HepG2 (cell line): ENCODE measurements around the gene PRKAG3. TPM values are rescaled to one million over a fixed set of nuclear protein-coding genes. Genes with fewer than 3 reads are reported as not detected.

Experiments used
- ARID4A ChIP-seq: sonication (generic); formaldehyde crosslinking; IDR thresholded peaks from 2 replicates; pipeline ENCODE4 v1.5.0; 2020; ENCODE audit warnings: mild to moderate bottlenecking, missing genetic modification reagents, borderline replicate concordance
- CCAR2 ChIP-seq: fragments of 200-400 bp; formaldehyde crosslinking; optimal IDR thresholded peaks from 2 replicates; pipeline ENCODE3; 2018; ENCODE audit warnings: low read depth, mild to moderate bottlenecking, low read length, moderate library complexity
- CHCHD3 ChIP-seq: sonication (generic); formaldehyde crosslinking; IDR thresholded peaks from 2 replicates; pipeline ENCODE4 v1.8.0; 2022; ENCODE audit warnings: mild to moderate bottlenecking, missing genetic modification reagents, moderate library complexity
- ELF3 ChIP-seq: IDR thresholded peaks from 2 replicates; pipeline ENCODE4 v1.6.1; 2016; ENCODE audit warnings: missing genetic modification reagents, missing compliant biosample characterization
- GATA4 ChIP-seq: sonication (generic); IDR thresholded peaks from 2 replicates; pipeline ENCODE4 v1.6.1; 2016; ENCODE audit warnings: antibody characterized with exemption, low read depth, borderline replicate concordance
- KDM3A ChIP-seq: IDR thresholded peaks from 2 replicates; pipeline ENCODE4 v1.6.1; 2018; ENCODE audit warnings: low read depth, missing compliant biosample characterization
- KDM5B ChIP-seq: sonication (generic); formaldehyde crosslinking; IDR thresholded peaks from 2 replicates; pipeline ENCODE4 v1.4.0; 2020; ENCODE audit warnings: missing genetic modification reagents, mild to moderate bottlenecking, borderline replicate concordance
- MAFF ChIP-seq: IDR thresholded peaks from 2 replicates; pipeline ENCODE4 v1.6.1; 2011; ENCODE audit warnings: low read depth, low read length, improper control_type of control experiment
- NFIB ChIP-seq: sonication (generic); formaldehyde crosslinking; IDR thresholded peaks from 2 replicates; pipeline ENCODE4 v1.9.0; 2021; ENCODE audit warnings: missing genetic modification reagents, mild to moderate bottlenecking, borderline replicate concordance
- NONO ChIP-seq, 2 experiments: fragments of 450-650 bp in 1 of 2; sonication (generic) in 1 of 2; formaldehyde crosslinking in 1 of 2; IDR thresholded peaks in 1 of 2; conservative IDR thresholded peaks in 1 of 2; 2 replicates each; pipeline versions ENCODE4 v1.6.1 to v1.8.0; 2017 to 2022; ENCODE audit warnings: mild to moderate bottlenecking in 1 of 2, missing genetic modification reagents in 1 of 2, moderate library complexity in 1 of 2
- SETDB1 ChIP-seq: sonication (generic); formaldehyde crosslinking; IDR thresholded peaks from 2 replicates; pipeline ENCODE4 v1.5.1; 2020; ENCODE audit warnings: missing genetic modification reagents, mild to moderate bottlenecking, borderline replicate concordance
- SIN3B ChIP-seq: fragments of 150-350 bp; IDR thresholded peaks from 2 replicates; pipeline ENCODE4 v1.6.1; 2014; ENCODE audit warnings: low read length
- SIX4 ChIP-seq: sonication (generic); formaldehyde crosslinking; IDR thresholded peaks from 2 replicates; pipeline ENCODE4 v1.4.0; 2020; ENCODE audit warnings: missing genetic modification reagents
- SMARCC2 ChIP-seq: fragments of 450-650 bp; IDR thresholded peaks from 2 replicates; pipeline ENCODE4 v1.6.1; 2017; ENCODE audit warnings: antibody characterized with exemption, mild to moderate bottlenecking
- ZGPAT ChIP-seq: IDR thresholded peaks from 2 replicates; pipeline ENCODE4 v1.6.1; 2016; ENCODE audit warnings: mild to moderate bottlenecking
- ZNF343 ChIP-seq: sonication (generic); formaldehyde crosslinking; IDR thresholded peaks from 2 replicates; pipeline ENCODE4 v1.4.0; 2020; ENCODE audit warnings: mild to moderate bottlenecking, missing genetic modification reagents
- ZNF569 ChIP-seq: sonication (generic); formaldehyde crosslinking; IDR thresholded peaks from 2 replicates; pipeline ENCODE4 v1.5.0; 2020; ENCODE audit warnings: mild to moderate bottlenecking, missing genetic modification reagents, moderate library complexity, borderline replicate concordance
- ZNF841 ChIP-seq: sonication (generic); formaldehyde crosslinking; IDR thresholded peaks from 2 replicates; pipeline ENCODE4 v1.8.1; 2023; ENCODE audit warnings: missing genetic modification reagents, borderline replicate concordance
- ZNF879 ChIP-seq: sonication (generic); formaldehyde crosslinking; IDR thresholded peaks from 2 replicates; pipeline ENCODE4 v1.8.1; 2023; ENCODE audit warnings: missing genetic modification reagents
- polyA plus RNA-seq, 8 experiments: library from polyadenylated mRNA; depleted of rRNA in 3 of 8; stranded (reverse) in 7 of 8; unstranded in 1 of 8; fragments of >200 nt; fragmentation: Illumina TruSeq in 4 of 8; extraction: Trizol in 4 of 8; gene quantifications; 2 replicates each; pipeline versions ENCODE4 v1.2.1 to v1.2.3, GENCODE V29; 2011 to 2016; ENCODE audit warnings: low read depth in 4 of 8, missing spikeins in 1 of 8, mixed read lengths in 1 of 8; ENCODE audit not compliant: insufficient read depth in 1 of 8
- total RNA-seq, 5 experiments: library from RNA; depleted of rRNA; stranded (reverse); fragments of >200 nt; fragmentation: Illumina TruSeq; extraction: Trizol; gene quantifications; 2 replicates each; pipeline ENCODE4 v1.2.3, GENCODE V29; 2016; ENCODE audit warnings: low read depth in 1 of 5
- TF ChIP-seq, protein P1 (sequence below): sonication (generic); formaldehyde crosslinking; IDR thresholded peaks from 2 replicates; pipeline ENCODE4 v1.8.1; 2023; ENCODE audit warnings: mild to moderate bottlenecking, inconsistent platforms, moderate library complexity, missing genetic modification reagents, borderline replicate concordance
- TF ChIP-seq, protein P2 (sequence below): sonication (generic); formaldehyde crosslinking; IDR thresholded peaks from 2 replicates; pipeline ENCODE4 v1.8.0; 2022; ENCODE audit warnings: missing genetic modification reagents, mild to moderate bottlenecking, inconsistent platforms, borderline replicate concordance

The PRKAG3 gene
- total and polyA plus RNA-seq, 2 of the 13 experiments (the other 11 are each of a cell fraction or from before 2014, with no cell fraction given): not detected

DNA sequence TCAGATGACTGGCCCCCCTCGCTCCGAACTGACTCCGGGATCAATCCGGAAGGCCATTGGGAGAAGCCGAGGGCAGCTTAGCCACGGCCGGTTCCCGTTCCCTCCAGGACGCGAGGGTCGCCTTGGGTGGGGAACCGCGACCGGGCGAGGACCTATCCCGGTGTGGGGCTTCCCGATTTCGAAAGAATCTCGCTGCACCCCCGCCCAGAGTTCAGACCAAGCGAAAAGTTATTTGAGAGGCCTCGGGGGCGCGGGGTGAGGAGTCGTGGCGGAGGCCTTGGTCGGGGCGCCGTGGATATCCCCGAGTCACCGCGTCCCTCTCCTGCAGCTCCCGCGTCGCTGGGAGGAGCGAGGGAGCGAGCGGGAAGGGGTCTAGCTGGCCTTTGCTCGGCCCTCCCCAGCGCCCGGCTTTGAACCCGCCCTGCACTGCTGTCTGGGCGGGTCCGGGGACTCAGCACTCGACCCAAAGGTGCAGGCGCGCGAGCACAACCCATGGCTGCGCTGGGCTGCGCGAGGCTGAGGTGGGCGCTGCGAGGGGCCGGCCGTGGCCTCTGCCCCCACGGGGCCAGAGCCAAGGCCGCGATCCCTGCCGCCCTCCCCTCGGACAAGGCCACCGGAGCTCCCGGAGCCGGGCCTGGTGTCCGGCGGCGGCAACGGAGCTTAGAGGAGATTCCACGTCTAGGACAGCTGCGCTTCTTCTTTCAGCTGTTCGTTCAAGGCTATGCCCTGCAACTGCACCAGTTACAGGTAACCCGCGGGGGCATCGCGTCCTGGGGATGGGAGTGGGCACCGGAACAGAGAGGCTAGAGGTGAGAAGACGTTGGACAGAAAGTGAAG lies 49.7 kb downstream of the PRKAG3 start, which contains the start of gene CYP27A1 (continued):
- TF ChIP-seq ZGPAT (CRISPR knock-in tag) (peak; percentile 92), SMARCC2 (no peak), ZNF343 (CRISPR knock-in tag) (peak; percentile 97), MAFF (no peak), ARID4A (peak; percentile 92), GATA4 (peak; percentile 73; the same call in 1 of the 2 replicates), CHCHD3 (peak; percentile 38; the same call in 1 of the 2 replicates), SIX4 (CRISPR knock-in tag) (peak; percentile 67), NFIB (no peak), KDM5B (CRISPR knock-in tag) (peak; percentile 92), SETDB1 (CRISPR knock-in tag) (no peak), KDM3A (no peak), SIN3B (no peak), ZNF841 (CRISPR knock-in tag) (no peak; the same call in 1 of the 2 replicates), ZNF569 (CRISPR knock-in tag) (no peak), CCAR2 (no peak), ELF3 (CRISPR knock-in tag) (peak; percentile 67), ZNF879 (CRISPR knock-in tag) (peak; percentile 82), NONO (IDR thresholded peaks at IDR 0.05) (no peak), NONO (CRISPR knock-in tag; conservative IDR thresholded peaks at IDR 0.05) (peak; percentile 98)
- TF ChIP-seq, protein P1, sequence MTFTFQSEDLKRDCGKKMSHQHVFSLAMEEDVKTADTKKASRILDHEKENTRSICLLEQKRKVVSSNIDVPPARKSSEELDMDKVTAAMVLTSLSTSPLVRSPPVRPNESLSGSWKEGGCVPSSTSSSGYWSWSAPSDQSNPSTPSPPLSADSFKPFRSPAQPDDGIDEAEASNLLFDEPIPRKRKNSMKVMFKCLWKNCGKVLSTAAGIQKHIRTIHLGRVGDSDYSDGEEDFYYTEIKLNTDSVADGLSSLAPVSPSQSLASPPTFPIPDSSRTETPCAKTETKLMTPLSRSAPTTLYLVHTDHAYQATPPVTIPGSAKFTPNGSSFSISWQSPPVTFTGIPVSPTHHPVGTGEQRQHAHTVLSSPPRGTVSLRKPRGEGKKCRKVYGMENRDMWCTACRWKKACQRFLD (CRISPR knock-in tag): peak; percentile 99
- TF ChIP-seq, protein P2, sequence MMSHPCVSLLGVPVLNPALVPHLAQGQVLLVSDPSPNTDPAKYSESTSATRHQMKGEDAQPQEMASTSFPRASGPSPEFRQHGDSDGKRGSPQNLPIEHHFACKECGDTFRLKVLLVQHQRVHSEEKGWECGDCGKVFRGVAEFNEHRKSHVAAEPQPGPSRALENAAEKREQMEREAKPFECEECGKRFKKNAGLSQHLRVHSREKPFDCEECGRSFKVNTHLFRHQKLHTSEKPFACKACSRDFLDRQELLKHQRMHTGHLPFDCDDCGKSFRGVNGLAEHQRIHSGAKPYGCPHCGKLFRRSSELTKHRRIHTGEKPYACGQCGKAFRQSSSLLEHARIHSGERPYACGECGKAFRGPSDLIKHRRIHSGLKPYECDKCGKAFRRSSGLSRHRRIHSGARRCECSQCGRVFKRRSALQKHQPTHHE (CRISPR knock-in tag): no peak; the same call in 1 of the 2 replicates
